NCI-H748 (cell line): ENCODE results near the gene ANK2.

Experiments used
- DNase-seq: peaks from one replicate; lab custom pipeline; 2025; ENCODE audit not compliant: unreplicated experiment; lab: John Stamatoyannopoulos, UW

Gene ANK2

GRCh38 chr4:113433116-113433515, 383.7 kb downstream of the ANK2 start:
- DNase-seq, result no peak
